ENCODE data around the gene CCDC186.

Gene CCDC186

GRCh38 chr10:114084215-114084614, 89.8 kb downstream of the CCDC186 start:
- no peak for DNase-seq (ENCODE audit: low read depth)
- TF ChIP-seq CTCF (conservative IDR thresholded peaks at IDR 0.05; ENCODE audit: low read depth, low read length) = no peak

GRCh38 chr10:114083040-114083439, 91.0 kb downstream of the CCDC186 start:
- no peak overlapping the region for H3K4me3 ChIP-seq (ENCODE audit: low read length)
- no peak for DNase-seq (ENCODE audit: low read depth)
- no peak for TF ChIP-seq CTCF (conservative IDR thresholded peaks at IDR 0.05; ENCODE audit: low read depth, low read length)

More at GRCh38 chr10:114084215-114084614, 89.8 kb downstream of the CCDC186 start:
- H3K4me3 ChIP-seq (ENCODE audit: low read length) = no peak overlapping the region

- no peak overlapping the region for H3K4me3 ChIP-seq (ENCODE audit: low read length)
- DNase-seq (ENCODE audit: low read depth) = no peak
- TF ChIP-seq CTCF (conservative IDR thresholded peaks at IDR 0.05; ENCODE audit: low read depth, low read length) = no peak
Observed at GRCh38 chr10:114081911-114082583, 92.0 kb downstream of the CCDC186 start.

- TF ChIP-seq CTCF (conservative IDR thresholded peaks at IDR 0.05; ENCODE audit: low read depth, low read length) = no peak
- no peak for DNase-seq (ENCODE audit: low read depth)
- H3K4me3 ChIP-seq (ENCODE audit: low read length) = no peak overlapping the region
Observed at GRCh38 chr10:114079421-114079820, 94.6 kb downstream of the CCDC186 start.

- DNase-seq (ENCODE audit: low read depth) = no peak
- no peak for TF ChIP-seq CTCF (conservative IDR thresholded peaks at IDR 0.05; ENCODE audit: low read depth, low read length)
- no peak overlapping the region for H3K4me3 ChIP-seq (ENCODE audit: low read length)
Observed at GRCh38 chr10:114078346-114078745, 95.7 kb downstream of the CCDC186 start.

- DNase-seq (ENCODE audit: low read depth) = no peak
- no peak overlapping the region for H3K4me3 ChIP-seq (ENCODE audit: low read length)
- peak; percentile 10 for TF ChIP-seq CTCF (conservative IDR thresholded peaks at IDR 0.05; ENCODE audit: low read depth, low read length)
Observed at GRCh38 chr10:114077815-114078219, 96.2 kb downstream of the CCDC186 start.

GRCh38 chr10:114077347-114077746, 96.7 kb downstream of the CCDC186 start:
- no peak for DNase-seq (ENCODE audit: low read depth)
- TF ChIP-seq CTCF (conservative IDR thresholded peaks at IDR 0.05; ENCODE audit: low read depth, low read length) = no peak
- H3K4me3 ChIP-seq (ENCODE audit: low read length) = no peak overlapping the region

All from retinal pigment epithelial cell (primary cell).